DND-41 (cell line): ENCODE results near the gene PPP6C.

Experiments used
- ATAC-seq: fragments of 200-7000 bp; cut with Tn5 transposase; 3 replicates; pipeline ENCODE4 v1.9.1; 2021; ENCODE audit warnings: low read depth; ENCODE audit not compliant: insufficient read depth
- DNase-seq: peaks from one replicate; pipeline ENCODE4 v3.0.0-alpha.2; 2020
- H2AFZ ChIP-seq: 2 replicates; pipeline ENCODE4 v1.6.0; 2012; ENCODE audit warnings: low read depth, low read length
- H3K27ac ChIP-seq: 2 replicates; pipeline ENCODE4 v1.5.1; 2012; ENCODE audit warnings: low read length, inconsistent platforms
- H3K27me3 ChIP-seq: fragments of 200-600 bp; sonication (generic); 2 replicates; pipeline ENCODE4 v1.6.0; 2012; ENCODE audit warnings: low read length, mild to moderate bottlenecking, inconsistent platforms; ENCODE audit not compliant: insufficient read depth, poor library complexity
- H3K36me3 ChIP-seq: 2 replicates; pipeline ENCODE4 v1.5.1; 2012; ENCODE audit warnings: low read length, inconsistent platforms; ENCODE audit not compliant: insufficient read depth
- H3K4me1 ChIP-seq: 2 replicates; pipeline ENCODE4 v1.5.1; 2012; ENCODE audit warnings: mild to moderate bottlenecking, low read length; ENCODE audit not compliant: insufficient read depth
- H3K4me2 ChIP-seq: 2 replicates; pipeline ENCODE4 v1.6.0; 2012; ENCODE audit warnings: mild to moderate bottlenecking, moderate library complexity, low read length, inconsistent platforms; ENCODE audit not compliant: insufficient read depth
- H3K4me3 ChIP-seq, 2 experiments: fragments of 200-600 bp in 1 of 2; shearing (Covaris generic) in 1 of 2; 2 replicates each; pipeline ENCODE4 v1.5.1; 2012 to 2016; ENCODE audit warnings: inconsistent platforms in 2 of 2, low read length in 2 of 2, mild to moderate bottlenecking in 2 of 2, low read depth in 1 of 2, moderate library complexity in 1 of 2
- H3K79me2 ChIP-seq: 2 replicates; pipeline ENCODE4 v1.6.0; 2012; ENCODE audit warnings: low read length, inconsistent platforms; ENCODE audit not compliant: insufficient read depth
- H3K9ac ChIP-seq: 2 replicates; pipeline ENCODE4 v1.6.0; 2012; ENCODE audit warnings: low read depth, mild to moderate bottlenecking, inconsistent platforms, low read length, moderate library complexity
- H3K9me3 ChIP-seq: 2 replicates; pipeline ENCODE4 v1.5.1; 2012; ENCODE audit warnings: low read length, moderate library complexity, mild to moderate bottlenecking, inconsistent platforms; ENCODE audit not compliant: insufficient read depth, severe bottlenecking
- H4K20me1 ChIP-seq: 2 replicates; pipeline ENCODE4 v1.6.0; 2012; ENCODE audit warnings: low read length; ENCODE audit not compliant: insufficient read depth
- CTCF ChIP-seq: IDR thresholded peaks from 2 replicates; pipeline ENCODE4 v1.5.1; 2012; ENCODE audit warnings: borderline replicate concordance, low read length, moderate library complexity, mild to moderate bottlenecking; ENCODE audit not compliant: poor library complexity, severe bottlenecking; ENCODE audit errors: extremely low read depth
- EZH2 ChIP-seq: IDR thresholded peaks from 3 replicates; pipeline ENCODE4 v1.6.1; 2012; ENCODE audit warnings: borderline replicate concordance, low read depth, mild to moderate bottlenecking, moderate library complexity, low read length, inconsistent platforms; ENCODE audit not compliant: severe bottlenecking

PPP6C gene

GRCh38 chr9:125218621-125219020, 29.0 kb upstream of the PPP6C start:
- Histone ChIP-seq H3K27me3 (no peaks in the 10 kb centered on the region), H4K20me1 (no peaks in the 10 kb centered on the region), H2AFZ (no peak overlapping the region), H3K27ac (no peak overlapping the region), H3K79me2 (no peaks in the 10 kb centered on the region), H3K36me3 (peaks cover 11% of the 10 kb centered on the region), H3K4me1 (no peaks in the 10 kb centered on the region), H3K9ac (no peak overlapping the region), H3K4me2 (no peak overlapping the region), H3K4me3 (no peak overlapping the region), H3K9me3 (no peaks in the 10 kb centered on the region)
- TF ChIP-seq CTCF = no peak
- TF ChIP-seq EZH2 = no peak
- ATAC-seq = no peak
- no peak for DNase-seq

GRCh38 chr9:125214186-125214585, 24.6 kb upstream of the PPP6C start:
- no peaks in the 10 kb centered on the region for H3K27me3 ChIP-seq
- no peak for ATAC-seq
- H3K4me1 ChIP-seq = no peaks in the 10 kb centered on the region
- no peaks in the 10 kb centered on the region for H3K9me3 ChIP-seq
- no peaks in the 10 kb centered on the region for H4K20me1 ChIP-seq
- no peak overlapping the region for H3K4me2 ChIP-seq
- H3K36me3 ChIP-seq = peaks cover 14% of the 10 kb centered on the region; the same call in 1 of the 2 replicates
- TF ChIP-seq CTCF (no peak), EZH2 (no peak)
- no peak for DNase-seq
- no peak overlapping the region for H3K9ac ChIP-seq
- H2AFZ ChIP-seq = no peak overlapping the region
- no peaks in the 10 kb centered on the region for H3K79me2 ChIP-seq
- no peak overlapping the region for H3K27ac ChIP-seq
- H3K4me3 ChIP-seq = no peak overlapping the region

GRCh38 chr9:125204477-125204876, 14.9 kb upstream of the PPP6C start:
- Histone ChIP-seq H4K20me1 (no peaks in the 10 kb centered on the region), H3K79me2 (peaks cover 7% of the 10 kb centered on the region), H3K27ac (no peak overlapping the region), H3K9ac (no peak overlapping the region), H3K4me1 (peaks cover 12% of the 10 kb centered on the region), H3K36me3 (peaks cover 12% of the 10 kb centered on the region; the same call in 1 of the 2 replicates), H3K27me3 (no peaks in the 10 kb centered on the region), H3K9me3 (no peaks in the 10 kb centered on the region), H2AFZ (no peak overlapping the region), H3K4me3 (no peak overlapping the region), H3K4me2 (no peak overlapping the region)
- DNase-seq (no peak), ATAC-seq (no peak)
- TF ChIP-seq CTCF = no peak
- TF ChIP-seq EZH2 = no peak
